Renal cortical epithelial cell (primary cell): ENCODE measurements around the gene UHRF1. TPM values are rescaled to one million over a fixed set of nuclear protein-coding genes. Genes with fewer than 3 reads are reported as not detected.

Experiments used
- DNase-seq: peaks from one replicate; pipeline ENCODE4 v3.0.0-alpha.2; 2011; ENCODE audit warnings: low read depth
- total RNA-seq: library from RNA; depleted of rRNA; stranded (reverse); fragments of >200 nt; gene quantifications from 2 replicates; pipeline ENCODE4 v1.2.3, GENCODE V29; 2014

The UHRF1 gene
- total RNA-seq, 1 donor from 2014 or later, result 18.0 TPM

- peak; percentile 54 for DNase-seq
Measured at GRCh38 chr19:4988770-4989251, 79.5 kb downstream of the UHRF1 start.

DNA sequence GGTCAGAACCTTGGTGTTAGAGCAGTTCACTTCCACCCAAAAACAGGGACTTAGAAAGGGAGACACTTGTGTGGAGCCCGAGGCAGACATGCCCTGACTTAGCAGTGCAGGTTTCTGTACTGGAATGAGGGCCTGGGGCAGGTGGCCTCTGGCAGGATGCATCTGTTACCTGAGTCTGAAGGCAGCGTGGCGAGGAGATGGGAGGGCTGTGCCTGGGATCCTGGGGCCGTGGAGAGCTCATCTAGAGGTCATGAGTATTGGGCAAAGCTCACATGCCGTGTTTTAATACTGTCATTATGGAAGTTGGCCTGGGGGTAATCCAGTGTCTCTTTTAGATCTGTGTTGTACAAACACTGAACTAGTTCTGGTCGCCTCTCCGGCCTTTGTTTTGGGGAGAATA, 81.0 kb downstream of the UHRF1 start:
- DNase-seq, result no peak

GRCh38 chr19:4991538-4991937, 82.2 kb downstream of the UHRF1 start:
- no peak for DNase-seq

- DNase-seq, result no peak
Measured at GRCh38 chr19:4991996-4992698, 82.8 kb downstream of the UHRF1 start.

- DNase-seq, result no peak
Measured at GRCh38 chr19:4993683-4994082, 84.4 kb downstream of the UHRF1 start.

GRCh38 chr19:4996701-4997100, 87.4 kb downstream of the UHRF1 start:
- no peak for DNase-seq

- DNase-seq, result no peak
Measured at GRCh38 chr19:4997297-4997696, 88.0 kb downstream of the UHRF1 start.

- DNase-seq, result no peak
Measured at GRCh38 chr19:5000120-5000611, 90.9 kb downstream of the UHRF1 start.

DNA sequence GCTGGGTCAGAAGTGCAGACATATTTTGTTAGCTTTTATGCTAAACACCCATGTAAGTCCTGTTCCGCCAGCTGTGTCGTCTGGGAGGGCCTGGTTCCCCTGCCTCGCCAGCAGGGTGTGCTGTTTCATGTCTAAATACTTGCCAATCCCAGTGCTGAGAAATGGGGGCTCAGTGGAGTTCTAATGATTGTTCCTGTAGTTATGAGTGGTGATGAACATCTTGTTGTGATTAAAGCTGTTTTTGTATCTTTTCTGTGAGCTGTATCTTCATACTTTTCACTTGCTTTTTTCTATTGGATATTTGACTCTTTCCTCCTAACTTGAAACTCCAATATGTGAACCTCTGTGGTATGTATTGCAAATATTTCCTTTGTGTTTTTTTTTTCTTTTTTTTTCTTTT, 92.3 kb downstream of the UHRF1 start:
- no peak for DNase-seq

GRCh38 chr19:5002143-5002542, 92.8 kb downstream of the UHRF1 start:
- peak; percentile 55 for DNase-seq

GRCh38 chr19:5003781-5004180, 94.5 kb downstream of the UHRF1 start:
- no peak for DNase-seq

GRCh38 chr19:5005096-5005495, 95.8 kb downstream of the UHRF1 start:
- DNase-seq, result no peak

DNA sequence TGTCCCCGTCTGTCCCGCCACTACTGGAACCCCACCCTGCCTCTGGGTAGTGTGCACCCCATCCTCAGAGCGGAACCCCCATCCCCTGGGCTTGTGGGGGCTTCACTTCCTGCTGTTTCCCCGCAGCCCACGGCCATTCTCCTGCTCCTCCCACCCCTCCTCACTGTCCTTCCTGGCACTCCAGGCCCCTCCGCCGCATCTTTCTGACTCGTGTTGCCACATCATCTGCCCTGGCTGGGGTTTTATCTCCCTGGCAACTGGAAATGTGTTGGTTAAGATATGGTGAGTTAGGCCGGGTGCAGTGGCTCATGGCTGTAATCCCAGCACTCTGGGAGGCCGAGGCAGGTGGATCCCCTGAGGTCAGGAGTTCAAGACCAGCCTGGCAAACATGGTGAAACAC, 96.9 kb downstream of the UHRF1 start:
- no peak for DNase-seq

DNA sequence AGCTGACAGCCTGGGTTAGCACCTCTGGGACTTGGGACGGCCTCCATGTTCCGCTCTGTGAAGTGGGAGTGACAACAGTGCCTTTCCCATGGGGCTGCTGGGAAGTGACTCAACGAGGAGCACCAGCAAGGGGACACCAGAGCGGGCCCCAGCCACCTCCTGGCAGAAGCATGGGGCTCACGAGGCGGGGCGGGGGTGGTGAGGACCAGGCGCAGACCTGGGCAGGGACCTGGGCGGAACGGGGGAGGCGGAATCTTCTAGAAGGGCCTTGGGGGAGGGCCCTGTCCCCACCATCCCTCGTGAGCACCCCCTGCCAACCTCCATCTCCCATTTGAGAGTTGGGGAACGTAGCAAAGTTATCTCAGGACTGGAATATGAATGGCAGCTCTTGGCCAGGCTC, 97.5 kb downstream of the UHRF1 start:
- no peak for DNase-seq

Other genes with a start within 250 kb of the UHRF1 start
- gene MYDGF, start 239.2 kb upstream of the UHRF1 start, total RNA-seq, result 52.1 and 140 TPM in 2 replicates
- gene DPP9, start 185.7 kb upstream of the UHRF1 start, total RNA-seq, result 21.5 and 37.4 TPM in 2 replicates
- 13.0 and 14.8 TPM in 2 replicates for gene FEM1A, start 117.8 kb upstream of the UHRF1 start, total RNA-seq
- gene TICAM1, start 77.8 kb upstream of the UHRF1 start, total RNA-seq, result 9.0 and 9.6 TPM in 2 replicates
- 348 and 378 TPM in 2 replicates for gene PLIN3, start 41.8 kb upstream of the UHRF1 start, total RNA-seq
- gene ARRDC5, start 6.6 kb upstream of the UHRF1 start, total RNA-seq, result not detected in 2 replicates
- 8.7 and 47.0 TPM in 2 replicates for gene KDM4B, start 59.6 kb downstream of the UHRF1 start, total RNA-seq